Fibroblast of lung (primary cell): ENCODE measurements around the gene LCE5A.

Experiments used
- EZH2 ChIP-seq: IDR thresholded peaks from 2 replicates; pipeline ENCODE4 v1.5.1; 2012; ENCODE audit warnings: low read length, control low read depth, mild to moderate bottlenecking; ENCODE audit errors: missing control alignments
- TF ChIP-seq, protein P1 (sequence below), 2 donors: IDR thresholded peaks in 1 of 2; conservative IDR thresholded peaks in 1 of 2; 1 replicate in 1 of 2; 2 replicates in 1 of 2; pipeline ENCODE4 v1.5.1; 2011 to 2012; ENCODE audit warnings: low read length in 2 of 2, control low read depth in 1 of 2, inconsistent platforms in 1 of 2, low read depth in 1 of 2, mild to moderate bottlenecking in 1 of 2

DNA sequence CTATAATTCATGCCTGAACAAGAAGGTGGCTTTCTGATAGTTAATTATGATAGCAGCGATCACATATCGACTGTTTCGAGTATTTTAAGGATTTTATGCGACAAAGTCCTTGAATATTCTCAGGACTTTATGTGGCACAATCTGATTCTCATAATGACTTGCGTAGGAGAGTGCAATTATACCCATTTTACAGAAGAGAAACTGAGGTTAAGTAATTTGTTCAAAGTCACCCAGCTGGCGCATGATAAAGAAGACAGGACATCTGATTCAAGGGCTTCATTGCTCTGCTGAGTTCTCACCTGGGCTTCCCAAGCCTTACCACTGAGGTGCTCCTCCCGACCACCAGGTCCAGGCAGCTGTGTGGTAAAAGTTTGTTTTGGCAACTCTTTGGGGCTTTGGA is 5.5 kb downstream of the LCE5A start:
- TF ChIP-seq, protein P1, sequence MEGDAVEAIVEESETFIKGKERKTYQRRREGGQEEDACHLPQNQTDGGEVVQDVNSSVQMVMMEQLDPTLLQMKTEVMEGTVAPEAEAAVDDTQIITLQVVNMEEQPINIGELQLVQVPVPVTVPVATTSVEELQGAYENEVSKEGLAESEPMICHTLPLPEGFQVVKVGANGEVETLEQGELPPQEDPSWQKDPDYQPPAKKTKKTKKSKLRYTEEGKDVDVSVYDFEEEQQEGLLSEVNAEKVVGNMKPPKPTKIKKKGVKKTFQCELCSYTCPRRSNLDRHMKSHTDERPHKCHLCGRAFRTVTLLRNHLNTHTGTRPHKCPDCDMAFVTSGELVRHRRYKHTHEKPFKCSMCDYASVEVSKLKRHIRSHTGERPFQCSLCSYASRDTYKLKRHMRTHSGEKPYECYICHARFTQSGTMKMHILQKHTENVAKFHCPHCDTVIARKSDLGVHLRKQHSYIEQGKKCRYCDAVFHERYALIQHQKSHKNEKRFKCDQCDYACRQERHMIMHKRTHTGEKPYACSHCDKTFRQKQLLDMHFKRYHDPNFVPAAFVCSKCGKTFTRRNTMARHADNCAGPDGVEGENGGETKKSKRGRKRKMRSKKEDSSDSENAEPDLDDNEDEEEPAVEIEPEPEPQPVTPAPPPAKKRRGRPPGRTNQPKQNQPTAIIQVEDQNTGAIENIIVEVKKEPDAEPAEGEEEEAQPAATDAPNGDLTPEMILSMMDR (conservative IDR thresholded peaks at IDR 0.05 in 1 of 2, IDR thresholded peaks at IDR 0.05 in 1 of 2; ENCODE audit: low read depth in 1 of 2, low read length in 2 of 2): no peak
- TF ChIP-seq EZH2: no peak
